ENCODE data around the gene TNFAIP3.
"Not testable (repeated sequence)": the region's sequence is repeated elsewhere in the genome, so short reads cannot be mapped to it uniquely, and the experiment has no call there.

The TNFAIP3 gene

GRCh38 chr6:137879299-137879698 lies 12.2 kb downstream of the TNFAIP3 start:
- DNase-seq, result peak in 1 of 2 donors; percentile 4

GRCh38 chr6:137879885-137880745 lies 13.1 kb downstream of the TNFAIP3 start:
- peak in 1 of 2 donors; percentile 5 for DNase-seq

GRCh38 chr6:137880746-137881521 lies 13.9 kb downstream of the TNFAIP3 start:
- DNase-seq, result peak; percentile 20 to 34

GRCh38 chr6:137881522-137881886 lies 14.4 kb downstream of the TNFAIP3 start:
- DNase-seq, result peak in 1 of 2 donors; percentile 33

- DNase-seq, result peak in 1 of 2 donors; percentile 59
These were observed 15.3 kb downstream of the TNFAIP3 start for GRCh38 chr6:137882225-137882961.

- DNase-seq, result peak; percentile 71 to 80
These were observed 16.5 kb downstream of the TNFAIP3 start for GRCh38 chr6:137883400-137884148.

- peak; percentile 57 to 66 for DNase-seq
These were observed 17.3 kb downstream of the TNFAIP3 start for GRCh38 chr6:137884149-137884909.

- DNase-seq, result peak in 1 of 2 donors; percentile 7
These were observed 17.8 kb downstream of the TNFAIP3 start for GRCh38 chr6:137884910-137885229.

- DNase-seq, result not testable (repeated sequence)
These were observed 19.2 kb downstream of the TNFAIP3 start for GRCh38 chr6:137886226-137886625.

GRCh38 chr6:137890983-137891537 lies 24.0 kb downstream of the TNFAIP3 start:
- DNase-seq, result no peak

GRCh38 chr6:137892271-137892708 lies 25.2 kb downstream of the TNFAIP3 start:
- peak; percentile 57 to 72 for DNase-seq

- no peak for DNase-seq
These were observed 26.1 kb downstream of the TNFAIP3 start for GRCh38 chr6:137893181-137893580.

GRCh38 chr6:137893726-137894125 lies 26.7 kb downstream of the TNFAIP3 start:
- no peak for DNase-seq

GRCh38 chr6:137894378-137894777 lies 27.3 kb downstream of the TNFAIP3 start:
- not testable (repeated sequence) for DNase-seq

- no peak for DNase-seq
These were observed 27.8 kb downstream of the TNFAIP3 start for GRCh38 chr6:137894779-137895385.

GRCh38 chr6:137896647-137897046 lies 29.6 kb downstream of the TNFAIP3 start:
- DNase-seq, result no peak

- no peak for DNase-seq
These were observed 33.8 kb downstream of the TNFAIP3 start for GRCh38 chr6:137900815-137901214.

- DNase-seq, result no peak
These were observed 34.4 kb downstream of the TNFAIP3 start for GRCh38 chr6:137901454-137901853.

- no peak for DNase-seq
These were observed 35.6 kb downstream of the TNFAIP3 start for GRCh38 chr6:137902699-137903098.

- no peak for DNase-seq
These were observed 36.3 kb downstream of the TNFAIP3 start for GRCh38 chr6:137903274-137903932.
